ENCODE data around the gene RAB20.

DNA sequence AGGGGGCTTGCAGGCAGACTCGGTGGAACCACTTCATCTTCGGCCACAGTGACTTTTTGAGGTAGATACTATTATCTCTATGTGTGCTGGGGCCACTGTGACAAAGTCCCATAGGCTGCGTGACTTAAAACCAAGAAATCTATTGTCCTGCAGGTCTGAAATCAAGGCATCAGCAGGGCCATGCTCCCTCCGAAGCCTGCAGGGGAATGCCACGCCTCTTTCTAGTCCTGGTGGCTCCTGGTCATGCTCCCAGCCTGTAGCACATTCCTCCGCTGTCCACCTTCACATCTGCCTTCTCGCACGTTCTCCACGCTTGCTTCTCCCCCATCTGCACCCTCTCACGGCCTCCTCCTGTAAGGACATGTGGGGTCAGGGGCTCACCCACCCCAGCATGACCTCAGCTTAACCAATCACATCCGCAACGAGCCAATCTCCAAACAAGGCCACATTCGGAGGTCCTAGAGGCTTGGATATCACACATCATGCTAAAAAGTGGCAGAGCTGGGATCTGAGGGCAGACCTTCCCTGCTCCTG is 21.0 kb upstream of the RAB20 start:
- TF ChIP-seq CTCF (IDR thresholded peaks at IDR 0.05; ENCODE audit: insufficient read depth, low read length), result no peak
- TF ChIP-seq POLR2AphosphoS5 (IDR thresholded peaks at IDR 0.05; ENCODE audit: low read depth), result no peak
- no peak for TF ChIP-seq SPI1 (IDR thresholded peaks at IDR 0.05; ENCODE audit: borderline replicate concordance, low read depth)
